Mammary epithelial cell (primary cell): ENCODE measurements around the gene ZNF274.

Experiments used
- EZH2 ChIP-seq: IDR thresholded peaks from 2 replicates; pipeline ENCODE4 v1.6.1; 2012; ENCODE audit warnings: low read length, inconsistent platforms, borderline replicate concordance
- TF ChIP-seq, protein P1 (sequence below), 2 donors: IDR thresholded peaks in 1 of 2; conservative IDR thresholded peaks in 1 of 2; 2 replicates each; pipeline ENCODE4 v1.5.1; 2011 to 2012; ENCODE audit warnings: inconsistent platforms in 2 of 2, low read length in 2 of 2, mild to moderate bottlenecking in 2 of 2, control low read depth in 1 of 2, low read depth in 1 of 2; ENCODE audit not compliant: insufficient read depth in 1 of 2; ENCODE audit errors: extremely low read depth in 1 of 2

DNA sequence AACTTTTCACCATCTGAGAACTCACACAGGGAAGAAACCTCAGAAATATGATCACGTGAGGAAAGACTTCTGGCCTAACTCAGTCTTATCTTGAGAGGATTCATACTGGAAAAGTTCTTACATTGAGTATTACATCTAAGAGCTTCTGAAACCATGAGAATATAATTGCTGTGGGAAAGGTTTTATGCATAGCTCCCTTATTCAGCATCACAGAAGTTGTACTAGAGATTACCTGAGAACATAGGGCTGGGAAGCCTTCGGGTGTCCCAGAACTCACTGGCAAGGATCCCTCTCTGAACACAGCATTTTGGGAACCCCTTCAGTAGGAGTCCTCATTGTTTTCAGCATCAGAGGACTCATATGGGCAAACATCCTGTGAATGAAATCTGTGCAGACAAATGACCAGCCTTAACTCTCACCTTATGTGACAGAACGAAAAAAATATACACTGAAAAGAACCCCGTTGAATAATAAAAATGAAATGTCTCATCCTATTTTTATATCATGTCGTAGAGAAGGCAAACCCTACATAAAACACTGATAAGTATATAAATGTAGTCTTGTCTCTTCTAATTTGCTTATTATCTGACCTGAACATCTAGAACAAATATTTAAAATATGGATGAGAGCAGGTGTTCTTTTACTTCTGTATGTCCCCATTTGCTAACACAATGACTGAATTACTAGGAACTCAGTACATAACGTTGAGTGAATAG lies 14.2 kb downstream of the ZNF274 start:
- TF ChIP-seq, protein P1, sequence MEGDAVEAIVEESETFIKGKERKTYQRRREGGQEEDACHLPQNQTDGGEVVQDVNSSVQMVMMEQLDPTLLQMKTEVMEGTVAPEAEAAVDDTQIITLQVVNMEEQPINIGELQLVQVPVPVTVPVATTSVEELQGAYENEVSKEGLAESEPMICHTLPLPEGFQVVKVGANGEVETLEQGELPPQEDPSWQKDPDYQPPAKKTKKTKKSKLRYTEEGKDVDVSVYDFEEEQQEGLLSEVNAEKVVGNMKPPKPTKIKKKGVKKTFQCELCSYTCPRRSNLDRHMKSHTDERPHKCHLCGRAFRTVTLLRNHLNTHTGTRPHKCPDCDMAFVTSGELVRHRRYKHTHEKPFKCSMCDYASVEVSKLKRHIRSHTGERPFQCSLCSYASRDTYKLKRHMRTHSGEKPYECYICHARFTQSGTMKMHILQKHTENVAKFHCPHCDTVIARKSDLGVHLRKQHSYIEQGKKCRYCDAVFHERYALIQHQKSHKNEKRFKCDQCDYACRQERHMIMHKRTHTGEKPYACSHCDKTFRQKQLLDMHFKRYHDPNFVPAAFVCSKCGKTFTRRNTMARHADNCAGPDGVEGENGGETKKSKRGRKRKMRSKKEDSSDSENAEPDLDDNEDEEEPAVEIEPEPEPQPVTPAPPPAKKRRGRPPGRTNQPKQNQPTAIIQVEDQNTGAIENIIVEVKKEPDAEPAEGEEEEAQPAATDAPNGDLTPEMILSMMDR (conservative IDR thresholded peaks at IDR 0.05 in 1 of 2, IDR thresholded peaks at IDR 0.05 in 1 of 2; ENCODE audit: extremely low read depth in 1 of 2, insufficient read depth in 1 of 2, low read depth in 1 of 2, low read length in 2 of 2), result no peak
- TF ChIP-seq EZH2, result no peak
